ENCODE measurements around the gene ZBTB7C. TPM values are rescaled to one million over a fixed set of nuclear protein-coding genes. Genes with fewer than 3 reads are reported as not detected.

Gene ZBTB7C
- total and polyA plus RNA-seq, 2 of the 8 experiments (the other 6 are each of a cell fraction or from before 2014, with no cell fraction given), result 0.15 to 0.45 TPM

- Histone ChIP-seq H3K4me2 (ENCODE audit: insufficient read depth in 1 of 2, low read depth in 2 of 2, low read length in 2 of 2) (no peak overlapping the region), H4K91ac (replicated peaks; ENCODE audit: insufficient read length, low read length) (no peak overlapping the region), H2BK15ac (ENCODE audit: low read length) (no peak overlapping the region), H3K36me3 (ENCODE audit: control insufficient read depth in 2 of 4, insufficient read depth in 4 of 4, low read length in 3 of 4) (no peaks in the 10 kb centered on the region), H2BK120ac (replicated peaks; ENCODE audit: low read depth, low read length) (no peak overlapping the region), H3K56ac (replicated peaks; ENCODE audit: insufficient read length, low read depth, low read length) (no peak overlapping the region), H2BK20ac (ENCODE audit: low read length) (no peak overlapping the region), H3K14ac (ENCODE audit: insufficient read length) (no peak overlapping the region), H3K4me3 (ENCODE audit: extremely low read depth in 1 of 4, insufficient read depth in 2 of 4, low read depth in 3 of 4, low read length in 4 of 4) (no peak overlapping the region), H3K9me3 (ENCODE audit: insufficient read depth in 2 of 2, low read depth in 1 of 2, low read length in 1 of 2) (no peaks in the 10 kb centered on the region), H4K8ac (ENCODE audit: extremely low read depth, insufficient read depth, low read length) (no peak overlapping the region), H3K27ac (ENCODE audit: low read depth, low read length) (no peak overlapping the region), H3K23ac (ENCODE audit: insufficient read length) (no peak overlapping the region), H3K23me2 (ENCODE audit: low read depth, low read length) (no peaks in the 10 kb centered on the region), H4K20me1 (replicated peaks in 1 of 2; ENCODE audit: control insufficient read depth in 1 of 2, insufficient read depth in 2 of 2, low read length in 2 of 2) (no peaks in the 10 kb centered on the region), H2BK12ac (ENCODE audit: low read depth, low read length) (no peak overlapping the region), H2BK5ac (ENCODE audit: low read depth, low read length) (no peak overlapping the region), H2AK5ac (ENCODE audit: low read depth, low read length) (no peak overlapping the region), H3K9ac (replicated peaks in 1 of 4; ENCODE audit: extremely low read depth in 1 of 4, low read depth in 3 of 4, low read length in 3 of 4) (no peak overlapping the region), H3K18ac (ENCODE audit: extremely low read depth, low read length) (no peak overlapping the region), H3K4me1 (replicated peaks in 1 of 4; ENCODE audit: control insufficient read depth in 3 of 4, insufficient read depth in 4 of 4, low read length in 3 of 4) (peaks cover 0 to 11% (median 6%) of the 10 kb centered on the region in 4 experiments; a peak in 5 of 7 replicates), H3K4ac (replicated peaks; ENCODE audit: insufficient read length, low read depth, low read length) (no peak overlapping the region), H4K5ac (ENCODE audit: insufficient read length, low read depth, low read length) (no peak overlapping the region), H2AFZ (ENCODE audit: low read length) (no peak overlapping the region), H3K79me2 (ENCODE audit: control insufficient read depth in 1 of 2, insufficient read depth in 2 of 2, low read length in 2 of 2) (no peaks in the 10 kb centered on the region), H3K27me3 (replicated peaks in 1 of 4; ENCODE audit: control insufficient read depth in 3 of 4, extremely low read depth in 1 of 4, insufficient read depth in 3 of 4, low read length in 3 of 4) (no peaks in the 10 kb centered on the region), H3K79me1 (ENCODE audit: low read depth, low read length) (no peaks in the 10 kb centered on the region)
- FAIRE-seq (no peak), DNase-seq (ENCODE audit: low read depth in 1 of 2, low spot score in 2 of 2) (no peak)
- WGBS, 2 experiments (ENCODE audit: extremely low coverage in 1 of 2, insufficient coverage in 1 of 2, insufficient read length in 1 of 2, insufficient replicate concordance in 2 of 2, low coverage in 1 of 2, low lambda C conversion rate in 2 of 2, missing lambda C conversion rate in 1 of 2), result 93% methylated on average over 13 of the region's 13 CpGs; no CpG with 5 or more reads in 1 of the 2 experiments
- ChIA-PET POLR2A (ENCODE audit: partially characterized antibody) (no interaction called here), CTCF (ENCODE audit: partially characterized antibody) (interaction anchor here (1.1 to 3.5 kb wide), 7 partner anchors 29 to 259 kb away, joined by 3 to 28 read pairs (median 10); no protein-coding TSS in a partner anchor)
- TF ChIP-seq KDM4A (IDR thresholded peaks at IDR 0.05; ENCODE audit: low read depth, low read length, severe bottlenecking) (no peak), ZNF274 (IDR thresholded peaks at IDR 0.05; ENCODE audit: borderline replicate concordance, extremely low read depth, low read length) (no peak), POLR2AphosphoS5 (IDR thresholded peaks at IDR 0.05; ENCODE audit: low read depth, low read length) (no peak), ATF3 (IDR thresholded peaks at IDR 0.05; ENCODE audit: insufficient read depth, low read depth, low read length) (no peak), KDM1A (IDR thresholded peaks at IDR 0.05; ENCODE audit: borderline replicate concordance, low read length) (no peak), CHD1 (IDR thresholded peaks at IDR 0.05; ENCODE audit: low read depth, low read length) (no peak), HDAC2 (IDR thresholded peaks at IDR 0.05; ENCODE audit: borderline replicate concordance in 1 of 2, low read depth in 2 of 2, low read length in 2 of 2) (no peak), CBX8 (IDR thresholded peaks at IDR 0.05; ENCODE audit: borderline replicate concordance, low read depth, low read length) (no peak), BRCA1 (IDR thresholded peaks at IDR 0.05; ENCODE audit: low read depth, low read length) (no peak), FOSL1 (IDR thresholded peaks at IDR 0.05; ENCODE audit: insufficient read depth, low read depth, low read length) (no peak), SP1 (IDR thresholded peaks at IDR 0.05; ENCODE audit: low read depth, low read length) (no peak), CEBPB (IDR thresholded peaks at IDR 0.05; ENCODE audit: low read depth, low read length) (no peak), MAFK (IDR thresholded peaks at IDR 0.05; ENCODE audit: low read depth, low read length) (no peak), EGR1 (IDR thresholded peaks at IDR 0.05; ENCODE audit: borderline replicate concordance, low read depth, low read length) (no peak), TBP (IDR thresholded peaks at IDR 0.05; ENCODE audit: low read depth, low read length) (no peak)
Measured at GRCh38 chr18:48296581-48296980, 112.6 kb downstream of the ZBTB7C start.
